ENCODE measurements around the gene KIRREL3.

DNA sequence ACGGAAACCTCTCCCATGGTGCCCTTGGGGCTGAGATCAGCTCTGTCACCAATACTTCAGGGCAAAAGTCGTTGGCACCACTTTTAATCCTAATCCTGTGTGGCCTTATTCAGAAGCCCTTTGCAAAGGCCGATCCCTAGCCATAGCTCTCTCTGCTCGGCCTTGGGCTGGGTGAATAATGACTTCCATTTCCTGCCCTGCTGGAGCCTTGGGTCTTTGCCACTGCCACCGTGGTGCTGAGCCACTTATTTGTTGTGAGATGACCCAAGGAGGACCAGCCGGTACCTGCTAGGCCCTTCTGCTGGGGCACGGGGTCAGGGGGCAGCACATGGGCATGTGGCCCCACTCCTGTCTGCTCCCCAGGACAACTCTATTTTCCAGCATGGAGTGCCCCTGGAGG, 456.9 kb downstream of the KIRREL3 start:
- TF ChIP-seq, protein P1, sequence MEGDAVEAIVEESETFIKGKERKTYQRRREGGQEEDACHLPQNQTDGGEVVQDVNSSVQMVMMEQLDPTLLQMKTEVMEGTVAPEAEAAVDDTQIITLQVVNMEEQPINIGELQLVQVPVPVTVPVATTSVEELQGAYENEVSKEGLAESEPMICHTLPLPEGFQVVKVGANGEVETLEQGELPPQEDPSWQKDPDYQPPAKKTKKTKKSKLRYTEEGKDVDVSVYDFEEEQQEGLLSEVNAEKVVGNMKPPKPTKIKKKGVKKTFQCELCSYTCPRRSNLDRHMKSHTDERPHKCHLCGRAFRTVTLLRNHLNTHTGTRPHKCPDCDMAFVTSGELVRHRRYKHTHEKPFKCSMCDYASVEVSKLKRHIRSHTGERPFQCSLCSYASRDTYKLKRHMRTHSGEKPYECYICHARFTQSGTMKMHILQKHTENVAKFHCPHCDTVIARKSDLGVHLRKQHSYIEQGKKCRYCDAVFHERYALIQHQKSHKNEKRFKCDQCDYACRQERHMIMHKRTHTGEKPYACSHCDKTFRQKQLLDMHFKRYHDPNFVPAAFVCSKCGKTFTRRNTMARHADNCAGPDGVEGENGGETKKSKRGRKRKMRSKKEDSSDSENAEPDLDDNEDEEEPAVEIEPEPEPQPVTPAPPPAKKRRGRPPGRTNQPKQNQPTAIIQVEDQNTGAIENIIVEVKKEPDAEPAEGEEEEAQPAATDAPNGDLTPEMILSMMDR (IDR thresholded peaks at IDR 0.05; ENCODE audit: extremely low read depth in 1 of 2, insufficient read depth in 1 of 2, low read depth in 1 of 2, low read length in 2 of 2), result no peak
- TF ChIP-seq, protein P2, sequence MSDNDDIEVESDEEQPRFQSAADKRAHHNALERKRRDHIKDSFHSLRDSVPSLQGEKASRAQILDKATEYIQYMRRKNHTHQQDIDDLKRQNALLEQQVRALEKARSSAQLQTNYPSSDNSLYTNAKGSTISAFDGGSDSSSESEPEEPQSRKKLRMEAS (IDR thresholded peaks at IDR 0.05; ENCODE audit: insufficient read depth, insufficient read length), result no peak
- TF ChIP-seq EZH2 (IDR thresholded peaks at IDR 0.05; ENCODE audit: borderline replicate concordance, low read depth, low read length, severe bottlenecking), result no peak
- TF ChIP-seq POLR2A (IDR thresholded peaks at IDR 0.05; ENCODE audit: low read depth, low read length), result no peak

All from endothelial cell of umbilical vein (primary cell).